Keratinocyte (primary cell): ENCODE data around the gene CCR5. TPM values are rescaled to one million over a fixed set of nuclear protein-coding genes. Genes with fewer than 3 reads are reported as not detected.

Experiments
- DNase-seq: peaks from one replicate; pipeline ENCODE4 v3.0.0-alpha.2; 2011; ENCODE audit warnings: low read depth, missing footprints, low spot score
- FAIRE-seq: peaks from 2 replicates; lab custom pipeline; 2011; peaks lifted over from hg19 to GRCh38; lab: Jason Lieb, UNC
- H2AFZ ChIP-seq: 2 replicates; pipeline ENCODE4 v1.6.0; 2012; ENCODE audit warnings: low read length, control low read depth, inconsistent platforms; ENCODE audit not compliant: control insufficient read depth
- H3K27ac ChIP-seq: 2 replicates; pipeline ENCODE4 v1.5.1; 2011; ENCODE audit warnings: low read length; ENCODE audit not compliant: control insufficient read depth, insufficient read depth
- H3K27me3 ChIP-seq: 3 replicates; pipeline ENCODE4 v1.6.0; 2011; ENCODE audit warnings: low read length; ENCODE audit not compliant: control insufficient read depth, insufficient read depth; ENCODE audit errors: extremely low read depth
- H3K36me3 ChIP-seq, 2 experiments: 2 replicates in 1 of 2; 3 replicates in 1 of 2; pipeline ENCODE4 v1.5.1; 2011; ENCODE audit warnings: low read length in 2 of 2, mild to moderate bottlenecking in 1 of 2; ENCODE audit not compliant: control insufficient read depth in 2 of 2, insufficient read depth in 2 of 2; ENCODE audit errors: extremely low read depth in 1 of 2
- H3K4me1 ChIP-seq: 3 replicates; pipeline ENCODE4 v1.5.1; 2011; ENCODE audit warnings: low read length; ENCODE audit not compliant: control insufficient read depth, insufficient read depth; ENCODE audit errors: extremely low read depth
- H3K4me2 ChIP-seq: 3 replicates; pipeline ENCODE4 v1.6.0; 2011; ENCODE audit warnings: low read depth, low read length; ENCODE audit not compliant: control insufficient read depth, insufficient read depth; ENCODE audit errors: extremely low read depth
- H3K4me3 ChIP-seq, 3 experiments: fragments of 200-600 bp in 1 of 3; sonication (generic) in 1 of 3; 2 replicates in 2 of 3; 3 replicates in 1 of 3; pipeline ENCODE4 v1.5.1; 2011 to 2016; ENCODE audit warnings: low read length in 3 of 3, mild to moderate bottlenecking in 3 of 3, control low read depth in 2 of 3, inconsistent platforms in 1 of 3, low read depth in 1 of 3, mixed read lengths in 1 of 3, mixed run types in 1 of 3, moderate library complexity in 1 of 3; ENCODE audit not compliant: control insufficient read depth in 2 of 3, insufficient read depth in 2 of 3; ENCODE audit errors: extremely low read depth in 1 of 3
- H3K79me2 ChIP-seq: 2 replicates; pipeline ENCODE4 v1.6.0; 2012; ENCODE audit warnings: low read length; ENCODE audit not compliant: control insufficient read depth, insufficient read depth
- H3K9ac ChIP-seq: 3 replicates; pipeline ENCODE4 v1.6.0; 2011; ENCODE audit warnings: low read length; ENCODE audit not compliant: control insufficient read depth, insufficient read depth; ENCODE audit errors: extremely low read depth
- H3K9me1 ChIP-seq: 3 replicates; pipeline ENCODE4 v1.6.0; 2011; ENCODE audit warnings: low read length; ENCODE audit not compliant: control insufficient read depth, insufficient read depth; ENCODE audit errors: extremely low read depth
- H3K9me3 ChIP-seq: 2 replicates; pipeline ENCODE4 v1.5.1; 2012; ENCODE audit warnings: low read depth, low read length; ENCODE audit not compliant: control insufficient read depth
- H4K20me1 ChIP-seq: 3 replicates; pipeline ENCODE4 v1.6.0; 2011; ENCODE audit warnings: low read length; ENCODE audit not compliant: control insufficient read depth, insufficient read depth; ENCODE audit errors: extremely low read depth
- CTCF ChIP-seq, 3 experiments: IDR thresholded peaks in 1 of 3; conservative IDR thresholded peaks in 1 of 3; optimal IDR thresholded peaks in 1 of 3; 2 replicates in 2 of 3; 3 replicates in 1 of 3; pipeline versions ENCODE3 to v1.5.1; 2011; ENCODE audit warnings: low read length in 3 of 3, mild to moderate bottlenecking in 3 of 3, moderate library complexity in 2 of 3, control low read depth in 1 of 3, inconsistent platforms in 1 of 3; ENCODE audit not compliant: insufficient read depth in 2 of 3; ENCODE audit errors: extremely low read depth in 1 of 3
- EZH2 ChIP-seq: IDR thresholded peaks from one replicate; pipeline ENCODE4 v1.6.1; 2012; ENCODE audit warnings: inconsistent platforms, mild to moderate bottlenecking, low read length, moderate library complexity
- dilution Hi-C: fragments of 300-500 bp; cut with MboI; formaldehyde crosslinking; loops from one replicate; pipeline ENCODE4 v1.7.0; 2020; ENCODE audit warnings: low sequenced_read_pairs; ENCODE audit not compliant: extremely low pct_ligation_motif_present
- polyA plus RNA-seq, 5 experiments: library from polyadenylated mRNA; depleted of rRNA in 3 of 5; stranded (reverse) in 3 of 5; stranded (forward) in 1 of 5; unstranded in 1 of 5; fragments of >200 nt; gene quantifications; 1 replicate in 1 of 5; 2 replicates in 3 of 5; 3 replicates in 1 of 5; pipeline versions ENCODE4 v1.2.1 to v1.2.3, GENCODE V29; 2011 to 2012; ENCODE audit warnings: missing spikeins in 2 of 5, low read depth in 1 of 5, low replicate concordance in 1 of 5

Gene CCR5
- polyA plus RNA-seq, 1 donor (not counting 4 experiments of a cell fraction or from before 2014, with no cell fraction given), result 0.14 TPM

DNA sequence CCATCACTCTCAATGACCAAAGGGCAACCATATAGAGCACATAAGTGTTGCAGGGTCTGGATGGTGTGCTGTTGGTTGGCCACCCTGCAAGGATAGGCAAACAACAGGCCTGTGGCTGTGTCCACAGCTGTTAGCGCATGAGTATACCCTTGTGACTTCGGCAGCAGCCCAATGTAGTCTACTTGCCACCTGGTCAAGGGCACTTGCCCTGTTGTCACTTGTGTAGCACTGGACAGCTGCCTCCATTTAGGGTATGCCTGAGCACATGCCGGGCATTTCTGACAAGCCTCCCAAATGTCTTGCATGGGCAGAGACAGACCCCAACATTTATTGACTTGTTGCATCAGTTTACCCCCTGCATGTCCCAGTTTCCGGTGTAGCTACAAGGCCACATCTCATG is 49.1 kb downstream of the CCR5 start:
- H3K27me3 ChIP-seq, result no peaks in the 10 kb centered on the region
- H3K9me3 ChIP-seq, result no peaks in the 10 kb centered on the region
- DNase-seq (no peak), FAIRE-seq (no peak)
- no peaks in the 10 kb centered on the region for H3K79me2 ChIP-seq
- dilution Hi-C loops, result no loop called here
- H3K9me1 ChIP-seq, result no peaks in the 10 kb centered on the region
- H2AFZ ChIP-seq, result no peak overlapping the region
- H4K20me1 ChIP-seq, result no peaks in the 10 kb centered on the region
- no peak overlapping the region for H3K4me3 ChIP-seq
- H3K4me1 ChIP-seq, result peaks cover 18% of the 10 kb centered on the region
- no peak overlapping the region for H3K9ac ChIP-seq
- H3K4me2 ChIP-seq, result no peak overlapping the region
- H3K36me3 ChIP-seq, result no peaks in the 10 kb centered on the region
- no peak overlapping the region for H3K27ac ChIP-seq
- TF ChIP-seq CTCF (optimal IDR thresholded peaks at IDR 0.05 in 1 of 3, IDR thresholded peaks at IDR 0.05 in 1 of 3, conservative IDR thresholded peaks at IDR 0.05 in 1 of 3; ENCODE audit: extremely low read depth in 1 of 3, insufficient read depth in 2 of 3, low read length in 3 of 3), result no peak
- no peak for TF ChIP-seq EZH2

GRCh38 chr3:46420931-46421330 is 50.2 kb downstream of the CCR5 start:
- no peak for DNase-seq
- H3K4me3 ChIP-seq, result no peak overlapping the region
- FAIRE-seq, result no peak

More at GRCh38 chr3:46420931-46421330, 50.2 kb downstream of the CCR5 start:
- Histone ChIP-seq H3K36me3 (no peaks in the 10 kb centered on the region), H2AFZ (no peak overlapping the region), H4K20me1 (no peaks in the 10 kb centered on the region), H3K9ac (no peak overlapping the region), H3K9me1 (no peaks in the 10 kb centered on the region), H3K27ac (no peak overlapping the region), H3K9me3 (no peaks in the 10 kb centered on the region), H3K27me3 (no peaks in the 10 kb centered on the region), H3K4me1 (peaks cover 21% of the 10 kb centered on the region), H3K79me2 (no peaks in the 10 kb centered on the region), H3K4me2 (no peak overlapping the region)
- dilution Hi-C loops, result no loop called here
- TF ChIP-seq EZH2 (no peak), CTCF (optimal IDR thresholded peaks at IDR 0.05 in 1 of 3, IDR thresholded peaks at IDR 0.05 in 1 of 3, conservative IDR thresholded peaks at IDR 0.05 in 1 of 3; ENCODE audit: extremely low read depth in 1 of 3, insufficient read depth in 2 of 3, low read length in 3 of 3) (no peak)
